A549 treated with AZD9567 at 1 μM for 4 hours (cell line): ENCODE measurements around the gene HLA-DOA. TPM values are rescaled to one million over a fixed set of nuclear protein-coding genes. Genes with fewer than 3 reads are reported as not detected.

Source experiments
- total RNA-seq: library from RNA; stranded (reverse); fragments of 200-300 nt; extraction: Qiagen RNA extraction; gene quantifications from 5 replicates; pipeline ENCODE4 v1.2.3, GENCODE V29; 2022; ENCODE audit not compliant: insufficient read depth

Gene HLA-DOA
- 0.02 TPM in 1 of 5 replicates, not detected in the others for total RNA-seq

GRCh38 chr6:33008944-33009861, at the start of gene HLA-DOA:
TSS of gene HLA-DOA (minus strand) at chr6:33009591.

GRCh38 chr6:32968093-32968866, 41.1 kb downstream of the HLA-DOA start, which contains the start of gene BRD2:
TSS of gene BRD2 (plus strand) at chr6:32968594. CDS start at chr6:32972899, 4,305 bp downstream.

Other genes starting within 250 kb of the HLA-DOA start
- gene HLA-DQB2, start 246.1 kb downstream of the HLA-DOA start, total RNA-seq: not detected in 5 replicates
- gene HLA-DOB, start 192.6 kb downstream of the HLA-DOA start, total RNA-seq: 0.10 to 0.19 TPM (median 0.17 TPM) in 4 of 5 replicates, not detected in the other
- gene TAP2, start 170.9 kb downstream of the HLA-DOA start, total RNA-seq: 17.5 to 28.0 TPM (median 20.4 TPM) in 5 replicates
- gene PSMB8, start 165.5 kb downstream of the HLA-DOA start, total RNA-seq: 10.9 to 22.2 TPM (median 17.8 TPM) in 5 replicates
- gene TAP1, start 155.9 kb downstream of the HLA-DOA start, total RNA-seq: 25.4 to 36.3 TPM (median 33.4 TPM) in 5 replicates
- 16.3 to 23.4 TPM (median 17.7 TPM) in 5 replicates for gene PSMB9, start 155.4 kb downstream of the HLA-DOA start, total RNA-seq
- 1.4 to 2.4 TPM (median 2.2 TPM) in 4 of 5 replicates, not detected in the other for gene HLA-DMB, start 68.6 kb downstream of the HLA-DOA start, total RNA-seq
- 2.7 to 7.3 TPM (median 3.3 TPM) in 5 replicates for gene HLA-DMA, start 56.5 kb downstream of the HLA-DOA start, total RNA-seq
- gene BRD2, start 41.0 kb downstream of the HLA-DOA start, total RNA-seq: 143 to 170 TPM (median 152 TPM) in 5 replicates
- not detected in 5 replicates for gene HLA-DPA1, start 64.1 kb upstream of the HLA-DOA start, total RNA-seq
- gene HLA-DPB1, start 66.4 kb upstream of the HLA-DOA start, total RNA-seq: not detected in 5 replicates
- gene COL11A2, start 182.9 kb upstream of the HLA-DOA start, total RNA-seq: 0.89 to 1.1 TPM (median 0.94 TPM) in 4 of 5 replicates, not detected in the other
- gene RXRB, start 191.1 kb upstream of the HLA-DOA start, total RNA-seq: 14.1 to 22.0 TPM (median 20.4 TPM) in 5 replicates
- gene SLC39A7, start 191.3 kb upstream of the HLA-DOA start, total RNA-seq: 101 to 107 TPM (median 106 TPM) in 5 replicates
- gene HSD17B8, start 195.1 kb upstream of the HLA-DOA start, total RNA-seq: 10.8 to 16.7 TPM (median 15.0 TPM) in 5 replicates
- gene RING1, start 198.9 kb upstream of the HLA-DOA start, total RNA-seq: 15.2 to 26.0 TPM (median 25.6 TPM) in 5 replicates